Mucosa of descending colon (tissue), 3 donors: ENCODE results near the gene NR2F6. TPM values are rescaled to one million over a fixed set of nuclear protein-coding genes. Genes with fewer than 3 reads are reported as not detected.
A peak's percentile ranks its signal among the peaks of the same experiment; 100 is the strongest.

ENCODE experiments used
- ATAC-seq: fragments of 200-7000 bp; cut with Tn5 transposase; one replicate; pipeline ENCODE4 v1.9.1; 2020; ENCODE audit warnings: mild to moderate bottlenecking, moderate library complexity
- DNase-seq, 3 donors: peaks; one replicate each; pipeline ENCODE4 v3.0.0-alpha.2; 2020
- H3K36me3 ChIP-seq: fragments of 200-600 bp; one replicate; pipeline ENCODE4 v1.8.0; 2021; ENCODE audit warnings: low read depth, mild to moderate bottlenecking
- H3K4me1 ChIP-seq: fragments of 200-600 bp; one replicate; pipeline ENCODE4 v1.8.0; 2021; ENCODE audit warnings: low read depth, mild to moderate bottlenecking
- H3K4me3 ChIP-seq: fragments of 200-600 bp; one replicate; pipeline ENCODE4 v1.8.0; 2021; ENCODE audit warnings: mild to moderate bottlenecking
- H3K9me3 ChIP-seq: fragments of 200-600 bp; one replicate; pipeline ENCODE4 v1.8.0; 2021; ENCODE audit warnings: mild to moderate bottlenecking
- intact Hi-C, 2 donors: fragments of 100-400 bp; cut with DNase I in 1 of 2; cut with micrococcal nuclease in 1 of 2; formaldehyde crosslinking; loops; one replicate each; pipeline versions ENCODE4 v1.11.0 to v1.11.1; 2022; cut with DNase I, micrococcal nuclease
- total RNA-seq, 3 donors: library from RNA; stranded (reverse); fragmentation: NEBNext Ultra II Directional in 2 of 3; extraction: Animal tissue kit (Norgen Biotek cat#: 25700) in 2 of 3; gene quantifications; one replicate each; pipeline versions ENCODE4 v1.2.1 to v1.2.4, GENCODE V29; 2021 to 2023
- TF ChIP-seq, protein P1 (sequence below): fragments of 200-600 bp; IDR thresholded peaks from one replicate; pipeline ENCODE4 v1.8.0; 2022; ENCODE audit warnings: antibody characterized with exemption, mild to moderate bottlenecking
- donor health status: DM: no; HTN: no; CAD: no; lungs with moderate emphysema.
- donor health status: DM: no; HTN: no; CAD: no.
- donor health status: DM: no; HTN: yes; CAD: no.

Gene NR2F6
- total RNA-seq, 3 donors from 2014 or later, result 103 to 157 (median 140) TPM

GRCh38 chr19:17236811-17237543 is 8.7 kb downstream of the NR2F6 start:
- peaks cover 46% of the 10 kb centered on the region for H3K4me1 ChIP-seq
- intact Hi-C loops, result no loop called here
- TF ChIP-seq, protein P1, sequence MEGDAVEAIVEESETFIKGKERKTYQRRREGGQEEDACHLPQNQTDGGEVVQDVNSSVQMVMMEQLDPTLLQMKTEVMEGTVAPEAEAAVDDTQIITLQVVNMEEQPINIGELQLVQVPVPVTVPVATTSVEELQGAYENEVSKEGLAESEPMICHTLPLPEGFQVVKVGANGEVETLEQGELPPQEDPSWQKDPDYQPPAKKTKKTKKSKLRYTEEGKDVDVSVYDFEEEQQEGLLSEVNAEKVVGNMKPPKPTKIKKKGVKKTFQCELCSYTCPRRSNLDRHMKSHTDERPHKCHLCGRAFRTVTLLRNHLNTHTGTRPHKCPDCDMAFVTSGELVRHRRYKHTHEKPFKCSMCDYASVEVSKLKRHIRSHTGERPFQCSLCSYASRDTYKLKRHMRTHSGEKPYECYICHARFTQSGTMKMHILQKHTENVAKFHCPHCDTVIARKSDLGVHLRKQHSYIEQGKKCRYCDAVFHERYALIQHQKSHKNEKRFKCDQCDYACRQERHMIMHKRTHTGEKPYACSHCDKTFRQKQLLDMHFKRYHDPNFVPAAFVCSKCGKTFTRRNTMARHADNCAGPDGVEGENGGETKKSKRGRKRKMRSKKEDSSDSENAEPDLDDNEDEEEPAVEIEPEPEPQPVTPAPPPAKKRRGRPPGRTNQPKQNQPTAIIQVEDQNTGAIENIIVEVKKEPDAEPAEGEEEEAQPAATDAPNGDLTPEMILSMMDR, result no peak
- ATAC-seq, result no peak
- H3K9me3 ChIP-seq, result no peaks in the 10 kb centered on the region
- H3K4me3 ChIP-seq, result no peak overlapping the region
- no peak for DNase-seq
- H3K36me3 ChIP-seq, result peaks cover 6% of the 10 kb centered on the region

DNA sequence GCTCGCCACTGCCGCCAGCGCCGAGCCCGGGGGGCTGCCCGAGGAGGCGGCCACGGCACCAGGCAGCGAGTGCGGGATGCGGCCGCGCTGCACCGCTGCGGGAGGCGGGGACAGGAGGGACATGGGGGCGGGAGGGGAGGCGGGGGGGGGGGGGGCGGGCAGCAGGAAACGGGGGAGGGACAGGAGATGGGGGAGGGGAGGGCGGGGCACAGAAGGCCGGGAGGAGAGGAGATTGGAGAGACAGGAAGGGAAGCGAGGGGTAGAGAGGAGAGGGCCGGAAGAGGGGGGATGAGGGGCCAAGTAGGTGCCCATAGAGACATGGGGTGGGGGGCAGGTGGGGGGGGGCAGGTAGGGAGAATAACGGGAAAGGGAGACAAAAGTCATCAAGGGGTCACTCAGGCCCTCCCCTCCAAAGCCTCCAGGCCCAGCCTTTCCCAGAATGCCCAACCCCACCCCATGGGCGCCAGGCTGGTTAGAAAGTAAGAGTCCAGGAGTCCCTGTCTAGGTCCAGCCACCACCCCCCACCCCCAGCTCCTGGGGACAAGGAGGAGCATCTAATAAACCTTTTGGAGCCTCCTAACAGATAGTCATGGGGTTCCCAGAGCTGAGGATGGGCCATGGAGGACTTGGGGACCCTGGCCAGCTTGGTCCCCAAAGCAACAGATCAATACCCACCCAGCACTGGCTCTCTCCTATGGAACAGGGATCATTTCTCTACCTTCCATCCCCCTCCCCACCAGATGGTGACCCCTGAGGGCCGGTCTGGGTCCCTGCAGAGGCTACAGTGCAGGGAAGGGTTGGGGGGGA is 9.5 kb downstream of the NR2F6 start:
- DNase-seq, result peak; percentile 57 to 70 (median 66)
- TF ChIP-seq, protein P1, result no peak
- Histone ChIP-seq H3K36me3 (peaks cover 11% of the 10 kb centered on the region), H3K9me3 (no peaks in the 10 kb centered on the region), H3K4me3 (no peak overlapping the region), H3K4me1 (peaks cover 38% of the 10 kb centered on the region)
- intact Hi-C loops, result no loop called here
- ATAC-seq, result peak; percentile 35

GRCh38 chr19:17235300-17235970 is 10.3 kb downstream of the NR2F6 start:
- ATAC-seq, result peak; percentile 83
- TF ChIP-seq, protein P1, result peak; percentile 26
- intact Hi-C loops, result no loop called here
- Histone ChIP-seq H3K4me1 (peaks cover 33% of the 10 kb centered on the region), H3K9me3 (no peaks in the 10 kb centered on the region), H3K36me3 (peaks cover 11% of the 10 kb centered on the region), H3K4me3 (no peak overlapping the region)
- DNase-seq, result peak; percentile 77 to 86 (median 85)

DNA sequence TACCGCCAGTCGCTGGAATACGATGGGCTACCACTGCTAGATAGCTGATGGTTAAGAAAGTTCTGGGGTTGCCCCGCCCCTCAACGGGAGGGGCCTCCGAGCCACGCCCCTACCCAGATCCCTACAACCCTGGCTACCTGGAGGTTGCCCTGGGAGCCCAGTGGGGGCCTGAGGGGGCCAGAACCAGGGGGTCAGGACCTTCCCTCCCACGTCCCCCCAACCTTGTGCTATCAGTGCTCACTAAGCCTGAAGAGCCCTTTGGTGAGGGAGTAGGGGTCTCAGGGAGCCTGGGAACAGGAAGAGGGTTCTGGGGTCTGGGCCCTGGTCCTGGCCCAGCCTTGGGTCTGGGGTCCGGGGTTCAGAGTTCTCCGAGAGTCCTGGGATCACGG is 10.8 kb downstream of the NR2F6 start:
- no peak overlapping the region for H3K4me3 ChIP-seq
- ATAC-seq, result peak; percentile 76
- no peaks in the 10 kb centered on the region for H3K9me3 ChIP-seq
- peak; percentile 79 to 84 (median 80) for DNase-seq
- TF ChIP-seq, protein P1, result no peak
- H3K4me1 ChIP-seq, result peaks cover 29% of the 10 kb centered on the region
- intact Hi-C loops, result no loop called here
- peaks cover 11% of the 10 kb centered on the region for H3K36me3 ChIP-seq

DNA sequence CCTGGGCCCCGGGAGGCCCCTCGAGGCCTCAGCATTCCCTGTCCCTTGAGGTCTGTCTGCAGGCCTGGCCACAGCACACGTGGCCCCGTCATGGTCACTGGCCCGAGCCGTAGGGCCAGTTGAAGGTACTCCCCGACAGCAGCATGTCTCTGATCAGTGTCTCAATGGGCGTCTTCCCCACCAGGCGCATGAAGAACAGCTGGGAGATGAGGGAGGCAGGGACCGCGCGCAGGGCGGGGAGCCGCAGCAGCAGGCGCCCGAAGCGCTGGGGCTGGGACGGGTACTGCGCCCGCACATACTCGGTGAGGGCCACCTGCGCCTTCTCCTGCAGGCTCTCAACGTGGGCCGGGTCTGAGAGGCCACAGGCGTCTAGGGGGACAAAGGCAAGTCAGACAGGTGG is 13.5 kb downstream of the NR2F6 start:
- H3K4me1 ChIP-seq, result peaks cover 19% of the 10 kb centered on the region
- intact Hi-C loops, result no loop called here
- no peaks in the 10 kb centered on the region for H3K9me3 ChIP-seq
- ATAC-seq (no peak), DNase-seq (no peak)
- no peak overlapping the region for H3K4me3 ChIP-seq
- TF ChIP-seq, protein P1, result no peak
- peaks cover 11% of the 10 kb centered on the region for H3K36me3 ChIP-seq
